Amygdala (tissue), 56 donors: ENCODE measurements around the gene RTP4.
A peak's percentile ranks its signal among the peaks of the same experiment; 100 is the strongest.
"Not testable (repeated sequence)": the region's sequence is repeated elsewhere in the genome, so short reads cannot be mapped to it uniquely, and the experiment has no call there.

Source experiments
- DNase-seq, 56 donors: peaks; one replicate each; lab custom pipeline; 2025; lab: John Stamatoyannopoulos, UW

RTP4 gene

DNA sequence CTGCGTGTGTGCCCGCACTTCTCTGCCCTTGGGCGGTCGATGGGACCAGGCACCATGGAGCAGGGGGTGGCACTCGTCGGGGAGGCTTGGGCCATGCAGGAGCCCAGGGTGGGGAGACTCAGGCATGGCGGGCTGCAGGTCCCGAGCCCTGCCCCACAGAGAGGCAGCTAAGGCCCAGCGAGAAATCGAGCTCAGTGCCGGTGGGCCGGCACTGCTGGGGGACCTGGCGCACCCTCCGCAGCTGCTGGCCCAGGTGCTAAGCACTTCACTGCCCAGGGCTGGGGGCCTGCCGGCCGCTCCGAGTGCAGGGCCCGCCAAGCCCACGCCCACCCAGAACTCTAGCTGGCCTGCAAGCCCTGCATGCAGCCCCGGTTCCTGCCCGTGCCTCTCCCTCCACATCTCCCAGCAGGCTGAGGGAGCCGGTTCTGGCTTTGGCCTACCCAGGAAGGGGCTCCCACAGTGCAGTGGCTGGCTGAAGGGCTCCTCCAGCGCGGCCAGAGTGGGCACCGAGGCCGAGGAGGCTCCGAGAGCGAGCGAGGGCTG lies 553 bp upstream of the RTP4 start:
- peak in 13 of 56 donors; percentile 2 to 30 (median 11) for DNase-seq

DNA sequence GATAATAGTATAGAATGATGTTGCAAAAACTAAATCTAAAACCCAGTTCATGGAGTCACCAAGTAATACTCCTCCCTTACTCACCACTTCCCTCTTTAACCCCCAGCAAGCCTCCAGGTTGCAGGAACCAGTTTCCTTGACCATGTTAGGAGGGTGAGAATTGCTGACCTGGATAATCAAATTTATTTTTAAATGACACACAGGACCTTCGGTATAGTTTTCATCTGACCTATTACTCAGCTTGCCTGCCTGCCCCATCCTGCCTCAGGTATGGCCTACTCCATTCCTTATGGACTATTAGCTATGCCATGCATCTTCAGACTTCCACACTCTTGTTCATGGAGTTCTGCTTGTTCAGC lies 883 bp downstream of the RTP4 start:
- no peak for DNase-seq

DNA sequence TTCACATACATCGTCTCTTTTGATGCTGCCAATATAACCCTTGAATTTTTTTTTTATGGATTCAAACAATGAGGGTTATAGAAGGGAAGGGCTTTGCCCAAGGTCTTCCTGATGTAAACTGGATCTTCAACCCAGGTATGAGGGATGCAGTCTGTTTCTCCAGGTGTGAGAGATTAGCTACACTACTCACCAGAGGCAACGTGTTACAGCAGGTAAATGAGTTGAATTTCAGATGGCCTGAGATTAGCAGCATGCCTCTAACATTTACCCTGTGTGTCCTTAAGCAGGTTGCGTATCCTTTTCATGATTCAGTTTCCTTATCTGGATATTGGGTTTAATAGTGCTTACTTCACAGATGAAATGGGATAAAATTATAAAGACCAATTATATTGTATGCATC lies 1.9 kb downstream of the RTP4 start:
- no peak for DNase-seq

DNA sequence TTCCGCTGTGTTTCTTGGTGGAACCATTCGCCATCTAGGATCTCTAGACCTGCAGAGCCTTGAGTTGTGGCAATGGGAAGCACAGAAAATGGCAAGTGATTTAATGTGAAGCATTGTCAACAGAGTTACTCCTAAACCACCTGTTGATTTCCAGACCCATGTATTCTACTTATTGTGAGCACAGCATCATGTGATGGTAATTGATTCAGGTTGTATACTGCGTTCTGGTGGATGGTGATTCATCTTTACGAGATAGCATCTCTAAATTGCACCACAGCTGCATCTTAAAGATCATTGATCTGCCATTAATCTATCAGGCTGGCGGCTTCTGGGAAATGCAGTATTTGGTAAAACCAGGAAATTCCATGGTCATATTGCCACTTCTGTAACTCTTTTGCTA lies 7.4 kb downstream of the RTP4 start:
- DNase-seq = no peak

DNA sequence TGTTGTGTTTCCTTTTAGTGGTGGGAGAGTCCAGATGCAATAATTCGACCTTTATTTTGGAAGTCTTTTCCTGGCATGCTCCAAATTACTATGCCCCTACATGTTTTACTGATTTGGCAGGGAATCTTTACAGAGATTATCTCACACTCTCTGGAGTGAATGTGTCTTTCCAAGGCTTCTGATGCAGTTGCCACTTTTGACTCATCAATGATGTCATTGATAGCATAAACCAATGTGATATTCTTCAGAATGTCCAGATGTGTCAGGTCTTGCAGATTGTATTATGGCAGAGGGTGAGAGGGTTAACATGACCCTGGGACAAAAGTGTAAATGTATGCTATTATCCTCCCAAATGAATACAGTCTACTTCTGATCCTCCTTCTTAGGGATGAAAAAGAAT lies 9.7 kb downstream of the RTP4 start:
- DNase-seq = no peak

DNA sequence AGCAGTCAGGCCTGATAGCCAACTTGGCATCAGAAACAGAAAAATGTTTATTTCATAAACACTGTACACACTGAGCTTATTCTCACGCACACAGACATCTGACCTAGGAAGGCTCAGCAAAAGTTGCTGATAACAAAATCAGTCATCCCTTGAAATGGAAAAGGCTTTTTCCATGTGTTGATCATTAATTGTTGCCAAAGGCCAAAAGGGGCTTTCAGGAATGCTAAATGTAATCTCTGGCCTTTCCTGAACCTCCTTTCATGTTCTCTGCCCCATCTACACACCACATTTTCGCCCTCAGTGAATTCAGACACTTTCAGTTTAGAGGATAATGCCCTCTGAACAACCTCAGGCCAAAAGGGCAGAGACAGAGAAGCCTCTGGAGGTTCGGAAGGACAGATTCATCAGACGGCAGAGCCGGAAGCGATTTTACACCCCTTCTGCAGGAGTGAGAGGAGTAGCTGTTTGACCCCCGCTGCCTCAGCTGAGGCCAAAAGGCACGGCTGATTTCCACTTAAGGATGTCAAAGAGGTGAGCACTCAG lies 14.5 kb downstream of the RTP4 start:
- no peak for DNase-seq

DNA sequence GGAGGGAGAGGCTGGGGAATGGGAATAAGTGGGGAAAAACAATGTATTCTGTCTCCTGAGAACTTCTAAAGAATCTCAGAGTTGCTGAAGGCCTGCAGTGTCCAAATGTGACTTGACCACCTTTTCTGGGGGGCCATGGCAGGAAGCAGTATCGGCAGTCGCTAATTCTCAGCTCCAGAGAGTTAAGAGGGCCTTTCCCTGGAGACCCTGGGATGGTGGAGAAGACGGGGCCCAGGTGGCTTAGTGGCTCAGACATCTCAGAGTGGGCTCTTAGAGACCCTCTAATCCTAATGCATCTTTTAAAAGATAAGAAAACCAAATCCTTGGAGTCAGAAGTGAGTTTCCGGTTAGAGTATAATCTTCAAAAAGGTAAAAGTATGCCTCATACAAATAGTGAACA lies 15.1 kb downstream of the RTP4 start:
- DNase-seq = no peak

DNA sequence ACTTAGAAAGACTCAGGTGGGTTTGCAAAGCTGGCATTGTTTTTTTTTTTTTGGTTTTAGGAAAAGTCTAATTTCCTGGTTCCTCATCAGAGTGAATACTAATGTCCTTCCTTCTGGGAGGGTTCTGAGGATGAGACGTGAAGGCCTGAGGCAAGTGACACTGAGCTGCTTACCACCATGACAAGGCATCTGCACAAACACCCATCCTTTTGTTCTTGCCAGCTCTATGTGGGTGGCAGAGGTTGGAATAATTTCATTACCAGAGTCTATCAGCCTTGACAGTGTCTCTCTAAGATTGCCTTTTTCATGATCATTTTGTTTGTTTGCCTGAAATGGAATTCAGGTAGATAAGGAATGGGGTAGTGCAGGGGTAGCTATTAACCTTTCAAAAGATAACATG lies 17.1 kb downstream of the RTP4 start:
- no peak for DNase-seq

DNA sequence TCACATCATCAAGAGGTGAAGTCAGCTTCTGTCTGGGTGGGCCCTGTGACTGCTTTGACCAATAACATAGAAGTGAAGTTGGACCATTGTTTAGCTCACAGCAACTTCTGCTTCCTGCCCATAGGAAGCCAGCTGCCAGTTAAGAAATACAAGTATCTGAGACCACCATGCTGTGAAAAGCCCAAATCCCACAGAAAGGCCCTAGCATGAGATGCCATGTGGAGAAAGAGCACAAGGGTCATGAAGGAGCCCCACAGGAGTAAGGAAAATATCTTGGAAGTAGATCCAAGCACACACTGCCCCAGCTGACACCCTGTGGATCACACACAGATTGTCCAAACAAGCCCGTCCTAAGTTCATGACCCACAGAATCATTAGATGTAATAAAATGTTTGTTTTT lies 28.5 kb downstream of the RTP4 start:
- no peak for DNase-seq

DNA sequence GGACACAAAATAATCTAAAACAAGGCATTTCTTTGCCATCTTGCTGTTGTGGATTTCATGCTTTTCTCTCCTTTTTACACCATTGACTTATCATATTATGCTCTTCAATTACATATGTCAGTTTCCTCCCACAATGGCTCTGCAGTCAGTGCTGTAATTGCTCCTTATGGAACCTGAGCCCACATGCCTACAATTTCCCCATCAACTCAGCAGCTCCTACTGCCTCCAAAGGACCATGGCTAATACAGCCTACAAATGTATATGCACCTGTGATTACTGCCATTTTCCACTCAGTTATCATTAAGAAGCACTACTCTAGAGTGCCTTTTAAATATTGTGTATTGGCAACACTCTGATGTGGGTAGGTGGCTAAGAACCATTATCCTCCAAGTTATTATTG lies 30.8 kb downstream of the RTP4 start:
- no peak for DNase-seq

DNA sequence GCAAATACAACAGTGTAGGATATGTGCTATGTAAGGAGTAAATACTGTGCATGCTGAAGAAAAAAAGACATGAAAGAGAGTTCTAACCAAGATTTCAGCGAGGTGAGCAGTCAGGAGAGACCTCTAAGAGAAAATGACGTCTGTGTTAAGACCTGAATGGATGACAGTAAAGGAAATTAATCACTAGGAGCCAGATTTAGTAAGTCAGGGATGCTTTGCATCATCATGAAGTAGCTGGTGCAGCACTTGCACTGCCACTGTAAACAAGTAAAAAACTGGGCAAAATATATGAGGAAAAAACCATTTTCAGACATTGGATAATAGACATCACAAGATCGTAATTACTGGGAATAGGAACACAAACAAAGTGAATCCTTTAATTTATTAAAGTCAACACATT lies 32.6 kb downstream of the RTP4 start:
- no peak for DNase-seq

DNA sequence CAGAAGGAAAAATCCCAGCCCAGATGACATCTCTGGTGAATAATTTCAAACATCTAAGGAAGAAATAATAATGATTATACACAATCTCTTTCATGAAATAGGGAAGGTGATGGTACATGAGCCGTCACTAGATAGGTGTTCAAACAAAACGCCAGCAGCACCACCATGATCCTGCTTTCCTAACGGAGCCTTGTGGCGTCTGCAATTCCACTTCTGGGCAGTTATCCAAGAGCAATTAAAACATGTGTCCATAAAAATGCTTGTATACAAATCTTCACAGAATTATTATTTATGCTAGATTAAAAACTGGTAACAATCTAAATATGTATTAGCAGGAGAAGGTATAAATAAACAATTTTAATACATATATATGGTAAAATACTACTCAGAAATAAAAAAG lies 33.7 kb downstream of the RTP4 start:
- no peak for DNase-seq

DNA sequence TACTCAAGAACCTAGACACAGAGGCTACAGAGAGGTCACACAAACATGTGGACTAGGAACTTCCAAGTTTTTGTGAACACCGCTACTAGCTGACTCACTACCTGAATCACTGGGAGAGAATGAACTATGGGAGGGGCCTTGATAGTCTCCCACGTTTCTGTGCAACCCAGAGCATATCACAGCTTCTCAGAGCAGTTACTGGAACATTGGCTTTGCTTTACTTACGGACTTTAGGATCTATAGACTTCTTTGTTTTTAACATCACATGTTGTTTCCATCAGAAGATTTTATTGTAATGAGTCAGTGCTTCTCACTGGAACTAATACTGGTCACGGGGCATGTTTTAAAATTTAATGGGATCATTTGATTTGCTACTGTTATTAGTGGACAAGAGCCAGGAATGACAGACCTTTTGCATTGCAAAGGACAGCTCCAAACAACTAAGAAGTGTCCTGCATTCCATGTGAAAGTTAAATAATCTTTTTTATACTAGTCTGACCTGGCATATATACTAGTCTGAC lies 35.6 kb downstream of the RTP4 start:
- DNase-seq = no peak

DNA sequence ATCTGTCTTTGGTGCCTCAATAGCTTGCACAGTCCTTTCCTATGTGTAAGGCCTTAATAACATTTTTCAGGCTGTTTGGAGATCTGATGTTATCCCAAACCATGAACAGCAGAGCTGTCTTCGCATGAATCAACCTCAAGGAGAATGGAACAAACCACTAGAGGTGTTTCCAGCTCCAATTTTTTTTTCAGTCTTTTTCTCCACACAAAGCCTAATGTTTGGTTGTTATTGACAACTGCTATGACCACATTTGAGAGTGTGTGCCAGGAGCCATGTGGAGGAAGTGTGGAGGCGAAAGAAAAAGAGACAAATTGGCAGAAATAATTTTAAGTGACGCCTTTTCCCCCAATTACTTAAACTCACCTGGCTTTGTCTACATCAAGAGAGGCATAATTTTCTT lies 38.7 kb downstream of the RTP4 start:
- no peak for DNase-seq

DNA sequence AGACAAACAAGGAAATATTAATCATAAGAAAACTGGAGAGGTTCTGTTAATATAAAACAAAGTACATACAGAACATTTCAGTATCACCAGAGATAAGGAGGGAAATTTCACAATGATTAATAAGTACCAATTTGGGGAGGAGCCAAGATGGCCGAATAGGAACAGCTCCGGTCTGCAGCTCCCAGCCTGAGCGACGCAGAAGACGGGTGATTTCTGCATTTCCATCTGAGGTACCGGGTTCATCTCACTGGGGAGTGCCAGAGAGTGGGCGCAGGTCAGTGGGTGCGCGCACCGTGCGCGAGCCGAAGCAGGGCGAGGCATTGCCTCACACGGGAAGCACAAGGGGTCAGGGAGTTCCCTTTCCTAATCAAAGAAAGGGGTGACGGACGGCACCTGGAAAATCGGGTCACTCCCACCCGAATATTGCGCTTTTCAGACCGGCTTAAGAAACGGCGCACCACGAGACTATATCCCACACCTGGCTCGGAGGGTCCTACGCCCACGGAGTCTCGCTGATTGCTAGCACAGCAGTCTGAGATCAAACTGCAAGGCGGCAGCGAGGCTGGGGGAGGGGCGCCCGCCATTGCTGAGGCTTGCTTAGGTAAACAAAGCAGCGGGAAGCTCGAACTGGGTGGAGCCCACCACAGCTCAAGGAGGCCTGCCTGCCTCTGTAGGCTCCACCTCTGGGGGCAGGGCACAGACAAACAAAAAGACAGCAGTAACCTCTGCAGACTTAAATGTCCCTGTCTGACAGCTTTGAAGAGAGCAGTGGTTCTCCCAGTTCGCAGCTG lies 44.0 kb downstream of the RTP4 start:
- DNase-seq = not testable (repeated sequence)
